Smooth muscle cell of bladder (primary cell): ENCODE results near the gene PCDHB9. TPM values are rescaled to one million over a fixed set of nuclear protein-coding genes. Genes with fewer than 3 reads are reported as not detected.

ENCODE experiments used
- total RNA-seq: library from RNA; depleted of rRNA; stranded (reverse); fragments of >200 nt; gene quantifications from 2 replicates; pipeline ENCODE4 v1.2.3, GENCODE V29; 2014

PCDHB9 gene
- total RNA-seq = 0.09 and 0.14 TPM in 2 replicates

DNA sequence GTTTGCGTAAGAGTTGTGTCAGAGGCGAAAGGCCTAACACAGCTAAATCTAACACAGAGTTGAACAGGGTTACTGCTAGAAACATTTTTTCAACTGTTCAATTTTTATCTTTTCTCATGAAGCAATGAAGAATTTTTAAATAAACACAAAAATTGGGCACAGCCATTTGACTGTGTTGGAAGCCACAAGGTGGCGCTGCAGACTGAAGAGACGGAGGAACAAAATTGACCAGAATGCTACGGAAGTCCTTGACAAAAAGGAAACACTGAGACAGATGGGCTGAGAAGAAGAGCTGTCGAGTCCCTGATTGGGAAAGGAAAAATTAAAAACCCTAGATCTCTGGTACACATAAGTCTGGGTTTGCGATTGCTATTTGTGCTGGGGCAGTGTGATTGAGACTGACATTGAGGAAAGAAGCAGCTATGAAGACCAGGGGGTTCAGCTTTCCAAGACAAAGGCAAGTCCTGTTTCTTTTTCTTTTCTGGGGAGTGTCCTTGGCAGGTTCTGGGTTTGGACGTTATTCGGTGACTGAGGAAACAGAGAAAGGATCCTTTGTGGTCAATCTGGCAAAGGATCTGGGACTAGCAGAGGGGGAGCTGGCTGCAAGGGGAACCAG lies at the start of gene PCDHB9:
Gene PCDHB9 (plus strand): TSS at position 265 of the 616 bp plus-strand sequence. CDS start 158 bp downstream, at position 423.

DNA sequence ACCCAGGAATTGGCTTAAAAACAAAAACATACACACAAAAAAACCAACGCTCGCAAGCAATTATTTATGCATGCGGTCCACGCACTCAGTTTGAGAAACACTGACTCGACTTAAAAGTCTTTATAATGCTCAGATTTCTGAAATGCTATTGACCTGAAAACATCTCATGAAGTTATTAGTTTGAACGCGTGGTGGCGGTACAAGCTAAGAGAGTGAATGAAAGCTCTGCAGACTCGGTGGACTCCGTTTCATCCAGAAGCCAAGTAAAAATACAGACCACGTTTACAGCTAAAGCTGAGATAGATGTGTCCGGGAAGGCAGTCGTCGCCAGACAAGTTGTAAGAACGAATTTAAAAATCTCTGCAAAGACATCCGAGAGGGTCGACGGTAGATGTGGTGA lies 37.1 kb upstream of the PCDHB9 start, which contains the start of gene PCDHB6:
Gene PCDHB6 (plus strand): TSS at position 246 of the 400 bp plus-strand sequence. CDS start 201 bp downstream, outside the sequence.

DNA sequence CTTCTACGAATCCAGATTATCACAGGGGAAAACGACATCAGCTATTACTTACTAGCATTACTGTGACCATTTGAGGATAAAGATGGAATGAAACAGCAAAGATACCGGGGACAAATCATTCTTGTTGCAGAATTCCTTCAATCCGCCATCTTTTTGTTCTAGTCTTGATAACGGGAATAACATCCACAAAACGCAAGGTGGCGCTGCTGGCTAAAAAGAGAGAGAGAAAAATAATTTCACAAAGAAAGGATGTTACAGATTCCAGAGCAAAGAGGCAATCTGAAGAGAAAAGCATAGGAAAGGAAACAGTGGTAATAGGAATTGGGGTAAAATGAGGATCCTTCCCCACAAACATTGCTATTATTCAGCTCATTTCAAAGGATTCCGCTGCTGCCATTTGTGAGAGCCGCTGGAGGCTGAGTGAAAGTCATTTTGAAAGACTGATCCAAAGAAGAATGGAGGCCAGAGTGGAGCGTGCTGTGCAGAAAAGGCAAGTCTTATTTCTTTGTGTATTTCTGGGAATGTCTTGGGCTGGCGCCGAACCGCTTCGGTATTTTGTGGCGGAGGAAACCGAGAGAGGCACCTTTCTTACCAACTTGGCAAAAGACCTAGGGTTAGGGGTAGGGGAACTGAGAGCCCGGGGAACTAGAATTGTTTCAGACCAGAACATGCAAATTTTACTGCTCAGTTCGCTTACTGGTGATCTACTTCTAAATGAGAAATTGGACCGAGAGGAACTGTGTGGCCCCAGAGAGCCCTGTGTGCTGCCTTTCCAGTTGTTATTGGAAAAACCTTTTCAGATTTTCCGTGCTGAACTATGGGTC lies 14.4 kb upstream of the PCDHB9 start, which contains the start of gene PCDHB7:
Gene PCDHB7 (plus strand): TSS at position 264 of the 824 bp plus-strand sequence. CDS start 192 bp downstream, at position 456.

DNA sequence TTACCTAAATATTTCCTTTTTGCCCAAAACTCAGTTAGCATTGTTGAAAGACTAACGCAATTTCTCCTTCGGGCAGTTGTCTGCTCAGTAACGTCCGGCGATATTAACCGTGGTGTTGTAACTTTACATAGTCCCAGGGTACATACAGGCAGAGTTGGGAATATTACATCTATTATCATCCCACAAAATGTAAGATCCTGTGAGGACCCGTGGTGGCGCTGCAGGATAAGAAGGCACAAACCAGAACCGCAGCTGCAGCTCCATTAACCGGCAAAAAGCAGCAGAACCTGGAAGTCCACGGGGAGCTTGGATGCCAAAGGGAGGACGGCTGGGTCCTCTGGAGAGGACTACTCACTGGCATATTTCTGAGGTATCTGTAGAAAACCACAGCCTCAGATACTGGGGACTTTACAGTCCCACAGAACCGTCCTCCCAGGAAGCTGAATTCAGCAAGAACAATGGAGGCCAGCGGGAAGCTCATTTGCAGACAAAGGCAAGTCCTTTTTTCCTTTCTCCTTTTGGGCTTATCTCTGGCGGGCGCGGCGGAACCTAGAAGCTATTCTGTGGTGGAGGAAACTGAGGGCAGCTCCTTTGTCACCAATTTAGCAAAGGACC lies 9.3 kb upstream of the PCDHB9 start, which contains the start of gene PCDHB8:
Gene PCDHB8 (plus strand): TSS at position 214 of the 615 bp plus-strand sequence. CDS start 245 bp downstream, at position 459.

DNA sequence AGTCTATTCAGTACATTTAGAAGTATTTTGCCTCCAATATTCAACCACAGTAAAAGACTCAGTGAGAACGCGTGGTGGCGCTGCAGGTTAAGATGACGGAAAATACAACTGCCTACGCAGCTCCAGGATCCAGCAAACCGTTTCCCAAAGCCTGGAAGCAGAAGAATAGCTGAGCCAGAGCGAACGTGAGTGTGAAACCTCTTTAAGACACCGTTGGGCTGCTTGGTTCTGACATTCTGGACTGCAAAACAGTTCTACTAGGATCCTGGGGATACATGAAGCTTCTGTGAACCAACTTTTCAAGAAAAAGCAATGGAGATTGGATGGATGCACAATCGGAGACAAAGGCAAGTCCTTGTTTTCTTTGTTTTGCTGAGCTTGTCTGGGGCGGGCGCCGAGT lies 4.7 kb upstream of the PCDHB9 start, which contains the start of gene PCDHB16:
Gene PCDHB16 (plus strand): TSS at position 140 of the 400 bp plus-strand sequence. CDS start 173 bp downstream, at position 313.

DNA sequence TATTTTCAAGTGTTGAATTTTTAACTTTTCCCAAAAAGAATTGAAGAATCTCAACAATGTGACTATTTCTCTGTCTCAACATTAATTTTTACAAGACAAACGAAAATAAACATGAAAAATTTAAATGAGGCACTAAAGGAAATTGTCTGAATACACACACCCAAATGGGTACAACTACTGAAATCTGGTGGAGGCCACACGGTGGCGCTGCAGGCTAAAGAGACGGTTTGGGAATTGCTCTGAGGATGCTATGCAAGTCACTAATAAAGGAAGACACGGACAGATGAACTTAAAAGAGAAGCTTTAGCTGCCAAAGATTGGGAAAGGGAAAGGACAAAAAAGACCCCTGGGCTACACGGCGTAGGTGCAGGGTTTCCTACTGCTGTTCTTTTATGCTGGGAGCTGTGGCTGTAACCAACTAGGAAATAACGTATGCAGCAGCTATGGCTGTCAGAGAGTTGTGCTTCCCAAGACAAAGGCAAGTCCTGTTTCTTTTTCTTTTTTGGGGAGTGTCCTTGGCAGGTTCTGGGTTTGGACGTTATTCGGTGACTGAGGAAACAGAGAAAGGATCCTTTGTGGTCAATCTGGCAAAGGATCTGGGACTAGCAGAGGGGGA lies 5.3 kb downstream of the PCDHB9 start, which contains the start of gene PCDHB10:
Gene PCDHB10 (plus strand): TSS at position 244 of the 616 bp plus-strand sequence. CDS start 200 bp downstream, at position 444.

DNA sequence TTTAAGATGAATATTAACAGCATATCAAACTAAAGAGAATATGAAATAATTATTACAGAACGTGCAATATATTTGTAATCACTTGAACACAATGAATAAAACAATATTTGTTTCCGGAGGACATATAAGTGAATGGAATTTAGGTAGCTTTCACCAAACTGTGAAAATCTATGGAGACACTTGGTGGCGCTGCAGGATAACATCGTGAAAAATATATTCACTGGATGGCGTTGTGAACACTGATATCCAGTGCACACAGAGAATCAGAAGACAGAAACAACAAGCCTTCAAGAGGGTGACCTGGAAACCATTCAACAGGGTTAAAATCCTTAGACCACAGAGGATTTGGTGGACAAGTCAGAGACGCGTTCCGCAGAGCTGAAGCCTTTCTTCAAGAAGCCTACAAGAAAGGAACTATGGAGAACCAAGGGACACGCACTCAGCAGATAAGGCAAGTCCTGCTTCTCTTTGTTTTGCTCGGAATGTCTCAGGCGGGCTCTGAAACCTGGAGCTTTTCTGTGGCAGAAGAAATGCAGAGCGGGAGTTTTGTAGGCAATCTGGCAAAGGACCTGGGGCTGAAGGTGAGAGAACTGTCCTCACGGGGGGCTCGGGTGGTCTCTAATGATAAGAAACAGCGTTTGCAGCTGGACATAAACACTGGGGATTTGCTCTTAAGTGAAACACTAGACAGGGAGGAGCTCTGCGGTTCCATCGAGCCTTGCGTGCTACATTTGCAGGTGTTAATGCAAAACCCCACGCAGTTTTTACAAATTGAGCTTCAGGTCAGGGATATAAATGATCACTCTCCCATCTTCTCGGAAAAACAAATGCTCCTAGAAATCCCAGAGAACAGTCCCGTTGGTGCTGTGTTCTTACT lies 12.6 kb downstream of the PCDHB9 start, which contains the start of gene PCDHB11:
Gene PCDHB11 (plus strand): TSS at position 269 of the 877 bp plus-strand sequence. CDS start 148 bp downstream, at position 417.

DNA sequence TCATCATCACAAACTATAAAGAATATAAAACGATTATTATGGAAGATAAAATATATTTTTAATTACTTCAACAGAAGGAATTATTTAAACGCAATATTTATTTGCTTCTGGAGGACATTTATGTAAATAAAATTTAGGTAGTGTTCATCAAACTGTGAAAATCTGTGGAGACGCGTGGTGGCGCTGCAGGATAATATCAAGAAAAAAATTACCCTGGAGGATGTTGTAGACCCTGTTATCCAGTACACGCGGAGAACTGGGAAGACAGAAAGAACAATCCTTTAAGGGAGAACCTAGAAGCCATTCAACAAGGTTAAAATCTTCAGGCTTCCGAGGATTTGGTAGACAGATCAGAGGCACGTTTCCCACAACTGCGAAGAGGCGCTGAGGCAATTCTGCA lies 21.5 kb downstream of the PCDHB9 start, which contains the start of gene PCDHB12:
Gene PCDHB12 (plus strand): TSS at position 242 of the 400 bp plus-strand sequence. CDS start 189 bp downstream, outside the sequence.

DNA sequence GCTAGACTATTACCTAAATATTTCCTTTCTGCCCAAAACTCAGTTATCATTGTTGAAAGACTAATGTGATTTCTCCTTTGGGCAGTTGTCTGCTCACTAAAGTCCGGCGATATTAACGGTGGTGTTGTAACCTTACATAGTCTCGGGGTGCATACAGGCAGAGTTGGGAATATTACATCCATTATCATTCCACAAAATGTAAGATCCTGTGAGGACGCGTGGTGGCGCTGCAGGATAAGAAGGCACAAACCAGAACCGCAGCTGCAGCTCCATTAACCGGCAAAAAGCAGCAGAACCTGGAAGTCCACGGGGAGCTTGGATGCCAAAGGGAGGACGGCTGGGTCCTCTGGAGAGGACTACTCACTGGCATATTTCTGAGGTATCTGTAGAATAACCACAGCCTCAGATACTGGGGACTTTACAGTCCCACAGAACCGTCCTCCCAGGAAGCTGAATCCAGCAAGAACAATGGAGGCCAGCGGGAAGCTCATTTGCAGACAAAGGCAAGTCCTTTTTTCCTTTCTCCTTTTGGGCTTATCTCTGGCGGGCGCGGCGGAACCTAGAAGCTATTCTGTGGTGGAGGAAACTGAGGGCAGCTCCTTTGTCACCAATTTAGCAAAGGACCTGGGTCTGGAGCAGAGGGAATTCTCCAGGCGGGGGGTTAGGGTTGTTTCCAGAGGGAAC lies 26.8 kb downstream of the PCDHB9 start, which contains the start of gene PCDHB13:
Gene PCDHB13 (plus strand): TSS at position 264 of the 684 bp plus-strand sequence. CDS start 205 bp downstream, at position 469.

DNA sequence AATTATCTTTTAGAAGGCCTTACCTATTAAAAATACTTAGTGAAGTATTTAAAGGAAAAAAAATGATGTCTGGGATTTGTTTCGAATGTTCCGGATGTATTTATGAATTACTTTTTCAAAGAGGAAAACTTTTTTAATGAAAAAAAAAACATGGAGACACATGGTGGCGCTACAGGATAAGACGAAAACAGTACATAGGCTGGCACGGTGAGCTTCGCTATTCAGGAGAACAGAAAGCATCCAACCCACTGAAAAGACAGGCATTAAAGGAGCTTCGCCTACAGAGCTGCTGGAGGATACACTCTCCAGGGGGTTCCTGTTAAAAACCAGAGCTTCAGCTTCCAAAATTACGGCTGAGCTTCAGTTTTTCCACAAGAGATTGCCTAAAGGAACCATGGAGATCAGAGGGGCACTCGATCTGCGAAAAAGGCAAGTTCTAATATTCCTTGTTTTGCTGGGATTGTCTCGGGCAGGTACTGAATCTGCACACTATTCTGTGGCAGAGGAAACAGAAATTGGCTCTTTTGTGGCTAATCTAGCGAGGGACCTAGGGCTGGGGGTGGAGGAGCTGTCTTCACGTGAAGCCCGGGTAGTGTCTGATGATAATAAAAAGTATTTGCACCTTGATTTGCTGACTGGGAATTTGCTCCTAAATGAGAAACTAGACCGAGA lies 36.3 kb downstream of the PCDHB9 start, which contains the start of gene PCDHB14:
Gene PCDHB14 (plus strand): TSS at position 232 of the 672 bp plus-strand sequence. CDS start 163 bp downstream, at position 395.

Other genes with a start within 250 kb of the PCDHB9 start
- 0.14 and 0.28 TPM in 2 replicates for gene PCDHAC2, start 220.7 kb upstream of the PCDHB9 start, total RNA-seq
- not detected in 2 replicates for gene PCDHB1, start 135.8 kb upstream of the PCDHB9 start, total RNA-seq
- 1.6 and 1.8 TPM in 2 replicates for gene PCDHB2, start 92.5 kb upstream of the PCDHB9 start, total RNA-seq
- 0.55 and 0.57 TPM in 2 replicates for gene PCDHB3, start 86.7 kb upstream of the PCDHB9 start, total RNA-seq
- gene PCDHB4, start 65.3 kb upstream of the PCDHB9 start, total RNA-seq = 0.09 and 0.14 TPM in 2 replicates
- gene PCDHB5, start 52.0 kb upstream of the PCDHB9 start, total RNA-seq = 0.57 and 1.4 TPM in 2 replicates
- gene PCDHB6, start 37.1 kb upstream of the PCDHB9 start, total RNA-seq = under 0.01 and 0.09 TPM in 2 replicates
- gene PCDHB7, start 14.5 kb upstream of the PCDHB9 start, total RNA-seq = 0.18 and 0.71 TPM in 2 replicates
- gene PCDHB8, start 9.4 kb upstream of the PCDHB9 start, total RNA-seq = 0.09 and 0.43 TPM in 2 replicates
- 0.18 and 0.85 TPM in 2 replicates for gene PCDHB16, start 4.8 kb upstream of the PCDHB9 start, total RNA-seq
- 0.28 and 0.71 TPM in 2 replicates for gene PCDHB10, start 5.2 kb downstream of the PCDHB9 start, total RNA-seq
- 0.18 and 0.28 TPM in 2 replicates for gene PCDHB11, start 12.5 kb downstream of the PCDHB9 start, total RNA-seq
- 0.09 and 0.43 TPM in 2 replicates for gene PCDHB12, start 21.6 kb downstream of the PCDHB9 start, total RNA-seq
- gene PCDHB13, start 26.8 kb downstream of the PCDHB9 start, total RNA-seq = 0.28 TPM in 2 replicates
- gene PCDHB14, start 36.2 kb downstream of the PCDHB9 start, total RNA-seq = 0.46 and 0.85 TPM in 2 replicates
- gene PCDHB15, start 58.2 kb downstream of the PCDHB9 start, total RNA-seq = 0.46 and 0.71 TPM in 2 replicates
- gene SLC25A2, start 116.9 kb downstream of the PCDHB9 start, total RNA-seq = 0.14 and 0.18 TPM in 2 replicates
- gene TAF7, start 133.6 kb downstream of the PCDHB9 start, total RNA-seq = 75.2 and 97.5 TPM in 2 replicates
- 1.1 TPM in 2 replicates for gene PCDHGA1, start 143.4 kb downstream of the PCDHB9 start, total RNA-seq
- 2.7 and 2.8 TPM in 2 replicates for gene PCDHGA2, start 151.6 kb downstream of the PCDHB9 start, total RNA-seq
- 0.85 and 1.4 TPM in 2 replicates for gene PCDHGA3, start 156.7 kb downstream of the PCDHB9 start, total RNA-seq
- 2.3 and 3.3 TPM in 2 replicates for gene PCDHGB1, start 162.9 kb downstream of the PCDHB9 start, total RNA-seq
- 3.3 and 4.5 TPM in 2 replicates for gene PCDHGA4, start 167.9 kb downstream of the PCDHB9 start, total RNA-seq
- 2.4 and 2.7 TPM in 2 replicates for gene PCDHGB2, start 172.8 kb downstream of the PCDHB9 start, total RNA-seq
- gene PCDHGA5, start 177.0 kb downstream of the PCDHB9 start, total RNA-seq = 1.3 TPM in 2 replicates
- gene PCDHGB3, start 183.1 kb downstream of the PCDHB9 start, total RNA-seq = 5.3 and 5.4 TPM in 2 replicates
- gene PCDHGA6, start 186.7 kb downstream of the PCDHB9 start, total RNA-seq = 3.0 and 3.2 TPM in 2 replicates
- 4.1 and 4.6 TPM in 2 replicates for gene PCDHGA7, start 195.6 kb downstream of the PCDHB9 start, total RNA-seq
- 26.9 and 27.5 TPM in 2 replicates for gene PCDHGB4, start 200.5 kb downstream of the PCDHB9 start, total RNA-seq
- gene PCDHGA8, start 205.5 kb downstream of the PCDHB9 start, total RNA-seq = 3.0 and 3.3 TPM in 2 replicates
- gene PCDHGB5, start 210.8 kb downstream of the PCDHB9 start, total RNA-seq = 15.9 and 19.9 TPM in 2 replicates
- gene PCDHGA9, start 215.6 kb downstream of the PCDHB9 start, total RNA-seq = 2.7 and 3.1 TPM in 2 replicates
- 2.7 and 3.1 TPM in 2 replicates for gene PCDHGB6, start 220.9 kb downstream of the PCDHB9 start, total RNA-seq
- 4.3 and 5.4 TPM in 2 replicates for gene PCDHGA10, start 225.8 kb downstream of the PCDHB9 start, total RNA-seq
- gene PCDHGB7, start 230.5 kb downstream of the PCDHB9 start, total RNA-seq = 6.3 and 6.9 TPM in 2 replicates
- gene PCDHGA11, start 233.9 kb downstream of the PCDHB9 start, total RNA-seq = 6.4 and 8.5 TPM in 2 replicates
- 9.1 and 11.7 TPM in 2 replicates for gene PCDHGA12, start 243.3 kb downstream of the PCDHB9 start, total RNA-seq